HG03378 (cell line): ENCODE results near the gene RPS15A.
"Not testable (repeated sequence)": the region's sequence is repeated elsewhere in the genome, so short reads cannot be mapped to it uniquely, and the experiment has no call there.

ENCODE experiments used
- ATAC-seq: cut with Tn5 transposase; IDR thresholded peaks from one replicate; pipeline ENCODE4 v1.9.1; 2021; ENCODE audit warnings: mild to moderate bottlenecking, moderate library complexity; ENCODE audit not compliant: unreplicated experiment

RPS15A gene

DNA sequence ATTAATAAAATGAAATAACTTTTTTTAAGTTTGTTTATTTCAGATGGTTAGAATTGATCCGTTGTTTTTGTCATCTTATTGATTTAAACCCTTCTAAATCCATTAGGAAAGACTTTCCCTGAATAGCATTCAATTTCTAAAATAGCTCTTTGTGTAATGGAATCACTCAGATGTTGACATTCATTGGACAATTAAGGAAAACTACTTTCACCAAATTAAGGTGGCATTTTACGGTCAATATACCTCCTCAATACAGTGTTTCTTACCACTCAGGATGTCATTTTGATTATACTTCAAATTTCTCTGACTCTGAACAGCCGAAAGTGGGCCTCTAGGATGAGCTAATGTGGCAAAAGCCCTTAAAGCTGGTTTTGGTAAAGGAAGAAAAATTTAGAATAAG lies 9.4 kb upstream of the RPS15A start:
- no peak for ATAC-seq

DNA sequence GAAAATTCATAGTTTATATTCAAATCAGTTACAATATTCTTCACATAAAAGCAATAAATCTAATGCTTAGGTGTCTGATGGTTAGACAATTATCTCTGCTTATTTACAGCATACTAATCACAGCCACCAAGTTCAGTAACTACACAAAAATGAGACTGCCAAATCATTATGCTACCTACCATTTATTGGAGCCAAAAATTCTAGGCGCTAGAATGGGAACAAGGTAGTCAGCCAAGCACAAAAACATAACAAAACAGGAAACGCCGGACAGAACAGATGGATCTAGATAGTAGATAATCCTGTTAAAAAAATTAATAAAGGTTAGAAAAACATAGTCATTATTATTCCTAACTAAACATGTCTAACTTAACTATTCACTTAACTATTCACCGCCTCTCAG lies 7.6 kb upstream of the RPS15A start:
- no peak for ATAC-seq

GRCh38 chr16:18796377-18796776 lies 6.2 kb upstream of the RPS15A start:
- ATAC-seq, result no peak

DNA sequence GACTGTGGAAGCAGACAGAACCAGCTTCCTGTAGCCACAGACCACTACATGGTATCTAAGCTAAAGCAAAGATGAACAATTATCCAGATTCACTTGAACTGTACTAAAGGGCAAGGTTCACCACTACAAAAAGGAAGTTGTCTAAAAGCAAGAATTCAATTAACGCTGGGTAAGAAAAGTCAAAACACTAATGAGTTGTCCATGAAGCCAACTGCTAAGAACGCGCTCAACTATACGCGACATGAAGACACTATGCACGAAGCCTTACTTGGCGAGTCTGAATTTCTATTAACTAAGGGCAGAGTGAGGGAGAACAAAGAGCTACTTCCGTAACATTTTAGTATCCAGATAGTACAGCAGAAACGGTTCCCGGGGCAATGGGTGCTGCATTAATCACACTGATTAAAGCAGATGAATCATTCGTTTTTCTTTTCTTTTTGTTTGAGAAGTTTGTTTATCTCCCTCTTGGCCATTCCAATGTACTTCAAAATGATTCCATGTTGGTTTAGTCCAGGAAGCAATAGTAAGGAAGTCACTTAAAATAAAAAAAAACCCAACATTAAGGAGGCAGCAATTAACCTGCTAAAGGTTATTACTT lies 2.8 kb upstream of the RPS15A start:
- ATAC-seq, result no peak

- ATAC-seq, result no peak
Observed at GRCh38 chr16:18789515-18789849, 652 bp downstream of the RPS15A start.

DNA sequence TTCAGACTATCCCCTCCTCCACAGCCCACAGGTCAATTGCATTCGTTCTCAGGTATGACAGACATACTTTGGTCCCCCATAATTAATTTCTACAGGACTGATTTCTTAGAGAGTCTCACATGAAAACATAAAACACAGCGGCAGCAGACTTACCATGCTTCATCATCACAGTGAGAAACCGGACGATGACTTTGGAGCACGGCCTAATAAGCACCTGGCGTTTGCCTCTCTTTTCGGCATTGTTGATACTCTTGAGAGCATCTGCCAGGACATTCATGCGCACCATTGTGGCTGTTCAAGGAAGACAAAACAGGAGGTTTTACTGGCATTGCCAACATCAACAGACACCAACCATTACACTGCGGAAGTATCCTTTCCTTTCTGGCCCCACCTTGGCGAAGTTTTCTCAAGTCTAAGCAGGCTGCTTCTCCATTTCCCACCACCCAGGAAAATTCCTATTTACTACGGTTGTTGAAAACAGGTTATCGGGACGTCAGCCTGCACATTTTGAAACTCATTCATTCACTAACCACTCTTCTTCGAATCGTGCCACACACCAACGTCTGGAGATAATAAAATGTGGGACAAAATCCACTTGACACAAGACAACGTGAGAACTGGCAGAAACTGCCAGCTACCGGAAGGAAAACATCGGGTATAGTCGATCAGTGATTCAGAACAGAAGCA lies 1.2 kb downstream of the RPS15A start:
- ATAC-seq, result no peak

GRCh38 chr16:18784917-18785623 lies 5.1 kb downstream of the RPS15A start:
- no peak for ATAC-seq

GRCh38 chr16:18783430-18784341 lies 6.4 kb downstream of the RPS15A start:
- ATAC-seq, result no peak

DNA sequence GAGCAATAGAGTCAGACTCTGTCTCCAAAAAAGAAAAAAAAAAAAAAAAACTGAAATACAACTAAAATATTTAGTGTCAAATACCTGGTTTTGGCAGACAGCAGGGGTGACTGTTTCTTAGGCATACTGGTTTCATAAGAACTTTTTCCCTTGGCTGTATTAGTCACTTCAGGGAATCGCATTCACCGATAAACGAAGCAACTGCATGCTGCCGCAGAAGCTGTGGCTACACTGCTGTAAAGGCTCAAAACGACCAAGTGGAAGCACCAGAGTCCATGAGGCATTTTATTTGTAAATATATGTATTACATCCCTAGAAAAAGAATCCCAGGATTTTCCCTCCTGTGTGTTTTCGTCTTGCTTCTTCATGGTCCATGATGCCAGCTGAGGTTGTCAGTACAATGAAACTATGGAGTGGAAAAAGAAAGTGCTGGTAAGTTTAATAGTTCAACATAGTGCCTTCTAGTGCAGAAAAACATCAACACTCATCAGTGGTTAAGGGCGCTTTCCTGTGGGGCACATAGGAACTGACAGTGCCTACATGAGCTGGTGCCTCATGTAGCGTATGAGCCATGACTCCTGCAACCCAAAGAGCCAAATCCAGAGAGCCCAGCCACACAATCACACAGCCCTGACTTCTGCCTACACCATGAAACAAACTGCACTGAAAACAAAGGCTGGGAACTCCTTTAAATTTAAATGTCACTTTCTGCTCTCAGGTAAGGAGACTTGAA lies 7.3 kb downstream of the RPS15A start:
- ATAC-seq, result no peak

GRCh38 chr16:18781232-18781631 lies 8.9 kb downstream of the RPS15A start:
- not testable (repeated sequence) for ATAC-seq

DNA sequence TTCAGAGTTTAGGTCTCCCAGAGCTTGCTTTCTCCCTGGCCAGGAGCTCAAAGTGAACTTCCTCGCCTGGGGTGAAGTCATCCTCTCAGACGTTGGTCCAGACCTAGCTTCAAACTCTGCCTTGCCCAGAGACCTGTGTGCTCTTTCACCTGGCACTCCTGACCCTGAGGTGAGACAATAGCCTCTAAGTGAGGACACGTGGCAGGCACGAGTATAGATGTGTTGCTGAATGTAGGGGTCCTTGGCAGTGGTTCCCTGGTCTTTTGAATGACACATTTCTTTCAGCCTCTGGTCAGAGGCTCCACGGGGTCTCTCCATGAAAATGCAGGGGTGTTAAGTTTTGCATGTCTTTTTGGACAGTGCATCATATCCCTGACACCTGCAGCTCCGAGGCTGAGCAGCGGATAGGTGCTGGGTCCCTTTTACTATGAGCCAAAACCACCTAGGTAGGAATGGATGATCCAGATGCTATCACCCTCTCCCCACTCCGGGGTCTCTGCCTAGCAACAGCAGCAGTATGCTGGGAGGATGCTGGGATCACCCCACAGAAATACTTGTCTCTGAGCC lies 9.6 kb downstream of the RPS15A start:
- ATAC-seq, result not testable (repeated sequence)

GRCh38 chr16:18777664-18778063 lies 12.5 kb downstream of the RPS15A start:
- ATAC-seq, result not testable (repeated sequence)

- not testable (repeated sequence) for ATAC-seq
Observed at GRCh38 chr16:18776334-18776733, 13.8 kb downstream of the RPS15A start.

DNA sequence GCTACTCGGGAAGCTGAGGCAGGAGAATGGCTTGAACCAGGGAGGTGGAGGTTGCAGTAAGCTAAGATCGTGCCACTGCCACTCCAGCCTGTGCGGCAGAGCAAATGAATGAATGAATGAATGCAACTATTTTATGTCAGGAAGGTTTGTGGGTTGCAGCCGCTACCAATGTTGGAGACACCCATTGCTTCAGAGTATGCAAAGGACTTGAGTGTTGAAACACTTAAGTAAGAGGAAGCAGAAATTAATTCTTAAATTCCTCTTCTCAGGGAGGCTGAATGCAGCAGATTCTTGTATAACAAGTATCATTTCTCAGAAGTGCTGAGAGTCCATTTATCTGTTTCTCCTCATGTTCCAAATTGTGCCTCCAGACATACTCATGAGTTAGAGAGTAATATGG lies 15.5 kb downstream of the RPS15A start:
- not testable (repeated sequence) for ATAC-seq

DNA sequence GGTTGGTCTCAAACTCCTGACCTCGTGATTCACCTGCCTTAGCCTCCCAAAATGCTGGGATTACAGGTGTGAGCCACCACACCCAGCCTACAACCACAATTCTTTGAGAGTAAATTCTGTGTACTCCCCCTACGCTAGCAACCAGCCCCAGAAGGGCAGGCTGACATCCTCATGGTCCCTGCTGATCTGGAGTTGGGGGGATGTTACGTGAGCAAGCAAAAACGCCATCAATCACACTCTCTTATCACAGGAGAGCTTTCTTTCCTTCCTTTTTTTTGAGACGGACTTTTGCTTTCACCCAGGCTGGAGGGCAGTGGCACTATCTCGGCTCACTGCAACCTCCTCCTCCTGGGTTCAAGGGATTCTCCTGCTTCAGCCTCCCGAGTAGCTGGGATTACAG lies 18.0 kb downstream of the RPS15A start:
- not testable (repeated sequence) for ATAC-seq

- not testable (repeated sequence) for ATAC-seq
Observed at GRCh38 chr16:18770336-18770962, 19.7 kb downstream of the RPS15A start.

DNA sequence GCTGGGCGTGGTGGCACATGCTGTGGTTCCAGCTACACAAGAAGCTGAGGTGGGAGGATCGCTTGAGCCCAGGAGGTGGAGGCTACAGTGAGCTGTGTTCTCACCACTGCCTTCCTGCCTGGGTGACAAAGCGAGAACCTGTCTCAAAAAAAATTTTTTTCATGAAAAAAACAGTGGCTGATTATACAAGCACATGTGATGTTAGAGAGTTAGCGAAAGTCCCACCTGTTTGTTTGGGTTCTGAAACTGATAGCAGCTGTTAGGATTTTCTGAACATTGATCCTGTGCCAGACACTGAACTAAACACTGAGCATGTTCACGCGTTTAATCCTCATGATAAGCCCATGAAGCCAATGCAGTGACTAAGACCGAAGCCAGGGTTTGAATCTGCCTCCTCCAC lies 22.9 kb downstream of the RPS15A start:
- ATAC-seq, result peak; percentile 49

DNA sequence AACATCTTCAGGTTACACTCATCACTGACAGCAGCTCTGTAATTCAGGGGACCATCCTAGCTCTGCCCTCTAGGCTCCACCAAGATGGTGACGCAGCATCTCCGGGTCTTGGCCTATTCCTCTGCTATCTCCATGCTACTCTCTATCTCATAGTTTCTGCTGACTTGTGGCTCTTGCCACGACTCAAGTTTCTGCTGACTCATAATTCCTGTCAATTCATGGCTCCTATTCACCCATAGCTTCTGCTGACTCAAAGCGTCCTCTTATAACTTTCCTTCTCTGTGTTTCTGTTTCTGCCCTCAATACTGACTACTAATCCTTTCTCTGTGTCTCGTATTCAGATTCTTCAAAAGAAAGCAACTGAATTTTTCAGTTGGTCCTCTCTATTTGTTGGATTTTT lies 27.4 kb downstream of the RPS15A start:
- ATAC-seq, result peak; percentile 53

DNA sequence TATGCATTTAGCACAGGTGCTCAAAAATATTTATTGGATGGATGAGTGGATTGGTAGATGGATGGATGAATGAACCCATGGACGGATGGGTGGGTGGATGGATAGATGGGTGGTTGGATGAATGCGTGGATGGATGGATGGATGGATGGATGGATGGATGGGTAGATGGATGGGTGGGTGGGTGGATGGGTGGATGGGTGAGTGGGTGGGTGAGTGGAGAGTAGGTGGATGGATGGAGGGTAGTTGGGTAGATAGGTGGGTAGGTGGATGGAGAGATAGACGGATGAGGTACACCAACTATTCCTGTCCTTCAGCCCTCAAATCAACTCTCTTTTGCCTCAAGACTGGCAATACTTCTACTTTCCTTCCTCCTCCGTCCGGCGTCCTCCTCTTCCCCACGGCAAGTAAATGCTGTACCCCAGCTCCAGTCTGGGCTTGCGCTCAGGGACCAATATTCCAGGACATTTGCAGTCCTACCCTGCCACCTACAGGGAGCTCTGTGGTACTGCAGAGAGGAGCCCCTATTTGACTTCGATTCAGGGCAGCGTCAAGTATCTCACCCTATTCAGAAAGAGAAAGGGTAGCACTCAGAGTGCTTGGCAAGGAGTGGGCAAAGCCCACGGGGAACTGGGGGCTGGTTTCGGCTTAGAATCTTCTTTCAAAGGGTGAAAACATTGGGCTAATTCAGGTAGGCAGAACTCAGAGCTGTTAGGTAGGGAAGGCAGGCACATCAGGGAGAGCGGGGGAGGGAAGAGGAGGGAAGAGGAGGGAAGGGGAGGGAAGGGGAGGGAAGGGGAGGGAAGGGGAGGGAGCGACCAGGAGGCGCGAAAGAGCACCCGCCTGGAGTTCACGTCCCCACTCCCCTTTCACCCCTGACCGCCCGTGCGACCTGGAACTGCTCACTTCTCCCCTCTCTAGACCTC lies 30.3 kb downstream of the RPS15A start:
- not testable (repeated sequence) for ATAC-seq
